Lower leg skin (tissue), 3 donors: Measurements from ENCODE around the gene TFPI.

Experiments used
- CTCF ChIP-seq, 3 donors: fragments of 450-650 bp; IDR thresholded peaks; one replicate each; pipeline ENCODE4 v1.5.1; 2016; ENCODE audit warnings: antibody characterized with exemption in 3 of 3, mild to moderate bottlenecking in 3 of 3, moderate library complexity in 2 of 3
- POLR2A ChIP-seq, 2 donors: fragments of 450-650 bp; IDR thresholded peaks; one replicate each; pipeline ENCODE4 v1.6.1; 2016 to 2017; ENCODE audit warnings: antibody characterized with exemption in 2 of 2, mild to moderate bottlenecking in 1 of 2, moderate library complexity in 1 of 2

- TF ChIP-seq POLR2A (IDR thresholded peaks at IDR 0.05) (no peak), CTCF (IDR thresholded peaks at IDR 0.05) (no peak)
Measured at GRCh38 chr2:187485523-187485922, 68.7 kb downstream of the TFPI start.
